ENCODE data around the gene DGKB.

DGKB gene

DNA sequence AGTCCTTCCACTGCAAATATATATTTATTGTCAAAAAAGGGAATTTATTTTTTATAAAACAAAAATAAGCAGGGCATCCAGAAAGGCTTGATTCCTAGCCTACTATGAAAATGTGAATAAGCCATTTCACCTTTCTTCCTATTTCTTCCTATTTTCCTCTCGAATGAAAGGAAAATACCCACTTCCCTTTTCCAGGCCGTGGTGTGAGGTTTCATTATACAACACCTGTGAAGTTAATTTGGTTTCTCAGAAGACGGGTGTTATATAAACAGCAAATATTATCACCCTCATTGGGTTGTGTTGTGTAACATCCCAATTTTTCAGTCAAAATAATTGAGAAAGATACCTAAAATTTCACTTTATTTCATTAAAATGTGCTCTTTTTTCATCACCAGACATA, 214.3 kb downstream of the DGKB start:
- DNase-seq (ENCODE audit: low read depth in 2 of 2), result no peak

DNA sequence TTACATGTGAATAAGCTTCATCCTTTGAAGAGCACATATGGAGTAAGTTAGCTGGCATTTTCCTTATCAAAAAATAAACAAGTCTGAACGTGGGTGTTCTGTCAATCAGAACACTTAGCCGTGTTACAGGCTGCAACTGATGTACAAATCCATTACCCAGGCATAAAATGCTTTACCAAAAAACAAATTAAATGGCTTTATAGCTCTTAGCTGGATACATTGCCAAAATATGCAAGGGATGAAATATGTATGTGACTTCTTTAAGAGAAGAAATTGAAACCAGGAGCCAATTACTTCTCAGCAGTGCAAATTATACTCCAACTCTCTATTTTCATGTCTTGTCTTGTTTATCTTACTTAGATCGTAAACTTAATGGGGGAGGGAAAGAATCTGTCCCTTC, 214.8 kb downstream of the DGKB start:
- DNase-seq (ENCODE audit: low read depth in 2 of 2), result no peak

DNA sequence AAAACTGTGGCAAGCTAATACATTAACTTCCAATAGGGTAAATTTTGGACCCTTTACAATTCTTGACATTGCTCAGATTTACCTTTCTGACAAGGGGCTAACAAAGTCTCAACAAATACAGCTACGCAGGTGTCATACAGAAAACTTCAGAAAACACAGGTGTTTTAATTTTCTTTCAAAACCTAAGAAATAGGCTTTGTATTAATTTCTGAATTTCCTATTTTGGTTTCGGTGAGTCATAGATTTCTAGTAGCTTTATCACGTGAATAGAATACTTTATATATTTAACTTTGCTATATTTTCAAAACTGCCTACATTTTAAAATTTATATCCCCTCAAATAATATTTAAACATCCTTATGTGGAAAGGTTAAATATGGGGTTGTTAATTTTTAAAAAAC, 215.3 kb downstream of the DGKB start:
- no peak for DNase-seq (ENCODE audit: low read depth in 2 of 2)

DNA sequence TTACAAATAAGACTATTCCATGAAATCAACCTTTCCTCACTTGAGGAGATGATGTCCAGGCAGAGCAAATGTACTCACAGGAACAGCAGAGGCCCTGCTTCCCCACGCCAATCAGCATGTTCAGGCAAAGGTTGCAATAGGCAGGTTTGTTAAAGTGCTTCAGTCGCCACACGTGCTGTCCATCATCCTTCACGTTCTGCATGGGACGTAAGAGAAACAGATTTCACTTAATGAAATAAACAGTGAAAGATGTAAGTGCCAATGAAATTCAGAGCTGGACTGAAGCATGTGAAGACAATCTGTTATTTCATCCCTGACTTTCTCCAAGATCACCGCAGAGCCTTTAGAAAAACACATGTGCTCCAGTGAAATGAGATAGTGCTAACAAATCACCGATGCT, 217.4 kb downstream of the DGKB start:
- no peak for DNase-seq (ENCODE audit: low read depth in 2 of 2)

DNA sequence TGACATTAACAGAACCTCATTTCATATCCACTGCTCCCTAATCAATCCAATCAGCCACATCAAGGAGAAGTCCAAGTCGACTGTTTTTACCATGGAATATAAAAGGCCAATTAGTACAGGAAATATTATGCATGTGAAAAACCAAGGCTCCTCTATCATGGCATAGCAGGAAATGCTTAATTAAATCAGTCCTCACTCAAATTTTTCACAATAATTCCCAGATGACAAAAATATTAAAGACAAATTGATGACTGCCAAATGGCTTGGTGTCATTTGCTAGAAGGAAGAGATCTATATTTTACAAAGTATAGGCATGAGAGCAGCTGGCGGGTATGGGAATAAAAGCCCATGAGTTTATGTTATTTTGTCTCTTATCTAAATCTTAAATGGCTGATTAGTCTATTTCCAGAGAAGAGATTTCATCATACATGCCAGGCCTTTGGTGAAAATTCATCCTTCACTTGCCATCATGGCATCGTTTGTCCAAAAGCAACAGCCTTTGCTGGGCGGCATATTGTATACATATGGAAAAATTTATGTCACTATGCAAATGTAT, 219.6 kb downstream of the DGKB start:
- no peak for DNase-seq (ENCODE audit: low read depth in 2 of 2)

DNA sequence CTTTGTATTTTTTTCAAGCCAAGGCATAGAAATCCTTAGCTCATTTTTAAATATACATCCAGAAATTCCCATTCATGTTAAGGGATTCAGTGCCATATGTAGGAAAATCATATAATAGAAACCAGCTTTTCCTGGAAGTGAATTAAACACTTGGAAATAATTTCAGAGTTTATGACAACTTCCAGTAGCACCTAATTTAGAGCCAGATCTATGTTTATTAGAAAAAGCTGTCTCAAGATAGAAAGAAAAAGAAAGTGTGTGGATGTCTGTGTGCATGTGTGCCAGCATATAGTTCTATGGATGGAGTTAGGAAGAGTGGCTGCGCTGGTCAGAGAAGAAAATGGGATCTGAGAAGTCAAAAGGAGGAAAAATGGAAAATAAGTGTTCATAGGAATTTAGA, 225.7 kb downstream of the DGKB start:
- no peak for DNase-seq (ENCODE audit: low read depth in 2 of 2)

DNA sequence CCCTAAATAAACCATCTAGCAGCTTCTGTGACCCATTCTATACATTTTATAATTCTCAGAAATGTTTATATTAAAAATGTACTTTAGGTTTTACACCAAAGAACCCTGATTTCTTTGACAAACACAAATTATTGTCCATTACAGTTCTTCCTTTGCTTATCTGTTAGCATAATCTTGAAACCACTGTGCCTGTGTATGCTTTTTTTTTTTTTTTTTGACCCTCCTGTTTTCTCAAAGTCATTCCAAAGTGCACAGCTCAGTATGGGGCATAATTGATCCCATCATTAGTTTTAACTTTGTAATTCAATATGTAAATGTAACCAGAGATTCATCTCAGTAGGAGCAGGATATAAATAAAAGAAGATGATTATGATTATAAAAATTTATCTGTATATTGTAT, 229.3 kb downstream of the DGKB start:
- no peak for DNase-seq (ENCODE audit: low read depth in 2 of 2)

DNA sequence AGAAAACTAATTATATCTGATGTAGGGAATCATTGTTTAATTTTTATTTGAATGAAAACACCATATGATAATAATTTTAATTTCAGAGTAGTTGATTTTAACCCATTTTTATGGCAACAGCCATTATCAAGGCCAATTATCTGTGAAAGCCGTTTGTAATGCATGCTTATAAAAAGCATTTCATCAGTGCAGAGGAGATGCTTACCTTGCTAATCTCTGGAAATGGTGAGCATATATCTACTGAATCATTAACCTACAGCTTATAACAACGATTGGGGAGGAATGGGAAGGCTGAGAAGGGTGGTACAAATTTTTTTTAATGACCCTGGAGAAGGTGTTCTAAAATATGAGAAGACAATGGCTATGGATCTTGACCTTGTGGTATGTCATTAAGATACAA, 235.6 kb downstream of the DGKB start:
- DNase-seq (ENCODE audit: low read depth in 2 of 2), result no peak

DNA sequence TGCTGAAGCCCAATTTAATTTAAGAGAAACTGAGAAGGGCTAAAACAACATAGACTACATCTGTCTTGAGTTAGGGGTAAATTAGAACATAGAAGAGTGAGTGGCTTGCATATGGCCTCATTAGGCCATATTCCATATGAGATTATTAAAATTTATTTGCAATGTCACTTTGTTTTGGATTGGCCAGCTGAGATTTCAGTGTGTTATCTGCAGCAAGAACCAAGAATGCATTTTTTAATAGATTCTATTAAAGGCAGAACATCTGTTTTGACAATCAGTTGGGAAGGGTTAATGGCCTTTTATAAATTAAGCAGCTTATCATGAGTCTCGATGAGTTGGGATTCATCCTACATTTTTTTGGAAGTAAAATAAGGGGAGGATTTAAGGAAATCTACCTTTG, 236.2 kb downstream of the DGKB start:
- no peak for DNase-seq (ENCODE audit: low read depth in 2 of 2)

DNA sequence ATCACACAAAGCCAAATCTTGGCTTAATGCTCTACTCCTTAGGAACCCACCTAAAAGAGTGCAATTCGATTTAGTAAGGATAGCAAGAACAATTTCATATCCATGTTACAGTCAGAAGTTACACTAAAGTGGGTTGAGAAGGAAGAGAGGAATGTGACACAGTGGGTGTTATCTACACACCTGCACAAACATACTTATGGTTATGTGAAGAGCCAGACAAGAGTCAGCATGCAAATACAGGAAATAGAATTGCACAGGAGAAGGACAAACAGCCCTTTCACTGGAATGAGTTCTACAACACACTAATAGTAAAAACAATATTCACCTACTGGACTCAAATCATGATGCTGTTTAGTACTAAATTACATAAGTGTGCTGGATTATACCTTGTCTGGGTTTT, 262.8 kb downstream of the DGKB start:
- DNase-seq (ENCODE audit: low read depth in 2 of 2), result no peak

DNA sequence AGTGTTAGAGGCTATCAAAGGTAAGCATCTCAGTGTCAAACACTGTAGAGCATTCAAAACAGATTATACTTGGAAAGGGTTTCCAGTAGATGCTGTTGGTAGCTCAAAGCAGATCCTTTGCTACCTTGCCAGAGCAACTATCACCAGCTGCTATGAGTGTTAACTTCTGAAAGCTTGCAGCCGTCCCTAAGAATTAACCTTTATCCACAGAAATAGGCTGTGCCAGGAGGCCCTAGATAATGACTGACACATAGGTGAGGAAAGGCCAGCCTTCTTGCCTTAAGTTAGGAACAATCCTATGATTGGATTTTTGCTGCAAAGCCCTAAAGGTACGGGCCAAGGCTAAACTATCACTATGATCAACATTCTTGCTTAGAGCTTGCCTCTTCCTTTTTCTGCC, 263.2 kb downstream of the DGKB start:
- no peak for DNase-seq (ENCODE audit: low read depth in 2 of 2)

DNA sequence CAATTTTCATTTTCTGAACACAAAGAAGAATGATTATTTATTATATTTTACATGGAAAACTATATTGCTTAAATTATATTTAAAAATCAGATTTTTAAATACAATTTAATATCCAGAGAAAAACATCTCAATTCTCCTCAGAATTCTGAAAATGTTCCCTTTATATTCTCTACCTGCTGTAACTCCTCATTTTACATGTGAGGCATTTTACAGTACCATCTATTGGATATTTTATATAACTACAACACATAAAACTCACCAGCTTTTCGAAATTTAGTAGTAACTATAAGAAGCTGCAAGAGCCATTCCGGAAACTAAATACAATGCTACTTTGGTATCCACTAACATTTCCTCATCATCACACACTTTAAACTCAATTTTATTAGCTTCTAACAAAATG, 264.6 kb downstream of the DGKB start:
- DNase-seq (ENCODE audit: low read depth in 2 of 2), result no peak

DNA sequence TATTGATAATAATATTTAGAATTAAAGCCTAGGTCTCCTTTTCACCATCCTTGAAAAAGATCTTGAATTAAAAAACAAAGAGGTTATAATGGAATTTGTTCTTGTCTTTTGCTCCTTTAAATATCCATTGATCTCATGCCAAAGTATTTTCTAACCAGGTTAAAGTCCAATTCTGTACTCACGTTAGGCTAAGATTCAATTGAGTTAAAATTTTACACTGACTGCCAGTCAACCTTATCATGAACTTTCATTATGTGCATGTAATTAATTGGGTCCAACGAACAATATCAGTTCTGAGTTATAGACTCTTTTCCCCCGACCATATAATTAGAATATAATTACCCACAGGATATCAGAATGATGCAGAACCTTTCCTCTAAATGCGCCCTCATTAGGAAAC, 266.6 kb downstream of the DGKB start:
- DNase-seq (ENCODE audit: low read depth in 2 of 2), result no peak

DNA sequence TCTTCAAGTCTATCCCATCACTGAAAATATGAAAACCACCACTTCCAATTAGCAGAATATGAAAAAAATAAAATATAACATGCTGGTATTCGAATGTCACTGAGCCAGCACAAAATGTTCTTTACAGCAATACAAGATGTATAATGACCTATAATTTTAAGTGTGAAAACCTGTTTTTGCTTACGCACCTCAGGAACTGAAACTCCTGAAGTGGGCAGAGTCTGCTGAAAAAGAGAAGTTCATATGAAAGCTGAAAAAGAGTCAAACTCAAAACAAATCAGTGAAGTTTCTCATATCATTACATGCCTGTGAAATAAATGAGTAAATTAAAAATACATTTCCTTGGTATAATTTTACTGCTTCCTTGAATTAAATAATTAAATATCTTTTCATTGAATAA, 272.5 kb downstream of the DGKB start:
- DNase-seq (ENCODE audit: low read depth in 2 of 2), result no peak

DNA sequence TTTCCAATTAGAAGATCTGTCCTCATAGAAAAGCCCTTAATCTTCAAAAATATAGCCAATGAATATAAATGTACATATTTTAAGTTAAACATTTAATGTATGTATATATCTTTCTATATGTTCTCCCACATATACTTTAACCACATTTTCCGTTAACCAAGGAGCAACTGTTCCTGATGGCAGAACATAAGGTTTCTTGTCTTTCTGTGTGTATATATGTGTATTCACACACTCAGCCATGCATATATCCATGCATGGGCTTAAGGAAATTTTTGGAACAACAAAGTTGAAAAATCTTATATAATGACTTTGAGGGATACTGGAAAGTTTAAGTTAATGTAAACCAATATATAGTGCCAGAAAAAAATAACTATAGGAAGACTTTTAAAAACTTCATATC, 274.0 kb downstream of the DGKB start:
- DNase-seq (ENCODE audit: low read depth in 2 of 2), result no peak

DNA sequence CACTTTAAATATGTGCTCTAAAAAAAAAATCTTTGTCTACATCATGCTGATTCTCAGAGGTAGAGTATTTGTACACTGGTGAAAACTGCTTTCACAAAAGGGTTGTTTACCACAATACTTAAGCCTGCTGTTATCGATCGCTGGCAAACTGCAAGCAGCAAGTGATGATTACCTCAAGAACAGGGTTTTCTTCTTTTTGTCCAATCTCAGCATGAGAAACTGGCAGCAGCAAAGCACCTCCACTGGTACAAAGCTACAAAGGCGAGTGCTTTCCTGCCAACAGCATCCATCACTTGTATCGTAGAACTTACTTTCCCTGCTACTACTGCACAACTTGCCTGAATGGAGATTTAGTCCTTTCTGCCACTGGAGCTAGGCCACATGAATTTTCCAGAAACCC, 276.5 kb downstream of the DGKB start:
- DNase-seq (ENCODE audit: low read depth in 2 of 2), result no peak

DNA sequence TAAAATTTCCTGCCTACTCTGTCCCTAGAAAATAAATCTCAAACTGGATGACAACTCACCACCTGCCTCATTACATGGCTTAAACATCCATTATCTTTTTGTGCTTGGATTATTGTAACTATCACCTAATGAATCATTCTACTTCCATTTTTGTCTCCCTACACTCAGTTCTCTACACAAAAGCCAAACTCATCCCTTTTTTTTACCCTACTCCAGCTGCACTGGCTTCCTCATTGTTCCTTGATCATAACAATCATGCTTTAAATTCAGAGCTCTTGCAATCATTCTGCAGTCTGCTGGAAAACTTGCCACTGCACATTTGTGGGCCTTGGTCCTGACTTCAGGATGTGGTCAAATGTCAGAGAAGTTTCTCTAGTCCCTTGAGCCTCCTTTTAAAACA, 280.0 kb downstream of the DGKB start:
- DNase-seq (ENCODE audit: low read depth in 2 of 2), result no peak

DNA sequence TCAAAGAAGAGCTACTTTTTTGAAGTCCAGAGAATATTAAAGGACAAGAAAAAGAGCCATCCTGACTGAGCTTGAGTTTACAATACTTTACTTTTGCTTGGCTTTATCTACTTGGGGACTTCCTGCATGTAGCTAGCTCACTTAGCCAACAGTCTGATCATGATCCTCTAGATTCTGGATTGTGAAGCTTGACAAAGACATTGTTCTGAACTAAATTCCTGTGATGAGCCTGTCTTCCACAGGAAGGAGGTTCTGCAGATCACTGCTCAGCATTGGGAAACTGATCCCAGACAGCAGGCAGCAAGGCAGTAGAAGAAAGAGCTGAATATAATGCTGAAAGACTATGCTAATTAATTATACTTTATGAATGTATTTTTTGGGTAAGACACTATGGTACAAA, 296.4 kb downstream of the DGKB start:
- DNase-seq (ENCODE audit: low read depth in 2 of 2), result no peak

DNA sequence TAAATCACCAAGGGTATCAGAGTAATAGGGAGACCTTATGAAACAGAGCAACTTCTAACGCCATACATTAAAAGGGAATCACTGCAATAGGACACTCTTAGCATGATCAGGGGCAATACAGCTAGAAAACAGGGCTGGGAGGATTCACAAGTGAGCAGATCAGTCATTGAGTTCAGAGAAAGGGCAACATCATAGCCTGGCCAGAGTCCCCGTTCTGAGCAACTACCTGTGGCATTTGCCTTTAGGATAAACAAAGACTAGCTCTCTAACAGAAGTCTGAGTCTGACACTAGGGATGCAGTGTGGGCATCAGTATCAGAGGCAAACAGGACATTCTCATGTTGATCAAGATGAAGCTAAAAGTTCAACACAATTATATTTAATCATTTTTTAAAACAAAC, 297.9 kb downstream of the DGKB start:
- no peak for DNase-seq (ENCODE audit: low read depth in 2 of 2)

DNA sequence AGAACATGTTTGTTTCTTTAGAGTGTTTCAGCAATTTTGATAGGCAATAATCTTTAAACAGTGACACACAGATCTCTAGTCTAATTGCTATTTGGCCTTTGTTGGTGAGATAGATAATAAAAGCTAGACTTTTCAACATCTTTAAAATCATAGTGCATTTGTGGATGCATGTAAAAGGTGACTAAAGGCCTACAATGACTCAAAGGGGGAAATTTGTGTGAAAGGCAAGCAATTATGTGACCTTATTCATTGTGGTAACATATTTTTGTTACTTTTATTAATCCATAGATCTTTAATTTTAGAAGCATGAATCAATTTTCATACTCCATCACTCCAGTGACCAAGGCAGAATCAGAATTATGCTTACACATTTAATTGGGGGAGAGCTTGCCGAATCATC, 299.7 kb downstream of the DGKB start:
- DNase-seq (ENCODE audit: low read depth in 2 of 2), result no peak

DNA sequence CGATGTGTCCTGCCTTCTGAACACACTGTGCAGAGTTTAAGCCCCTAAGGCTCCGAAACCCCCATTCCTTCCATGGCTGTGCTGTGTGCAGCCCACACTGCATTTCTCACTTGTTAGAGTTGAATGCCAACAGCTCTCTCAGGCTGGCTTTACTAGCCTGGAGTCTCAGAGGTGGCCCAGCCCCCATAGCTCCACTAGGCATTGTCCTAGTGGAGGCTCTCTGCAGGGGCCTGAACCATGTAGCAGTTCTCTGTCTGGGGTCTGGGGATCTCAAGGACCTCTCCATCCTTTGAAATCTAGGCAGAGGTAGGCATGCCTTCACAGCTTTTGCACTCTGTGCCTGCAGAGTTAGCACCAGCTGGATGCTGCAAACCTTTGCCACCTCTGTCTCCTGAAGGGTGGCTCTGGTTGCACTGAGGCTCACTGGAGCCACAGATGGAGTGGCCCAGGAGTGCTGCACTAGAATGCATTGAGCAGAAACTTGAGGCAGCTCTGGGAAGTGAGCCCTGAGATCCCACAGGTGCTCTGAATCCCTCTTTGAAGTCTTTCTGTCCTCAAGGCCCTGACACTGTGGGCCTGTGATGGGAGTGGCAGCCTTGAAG, 301.7 kb downstream of the DGKB start:
- no peak for DNase-seq (ENCODE audit: low read depth in 2 of 2)

DNA sequence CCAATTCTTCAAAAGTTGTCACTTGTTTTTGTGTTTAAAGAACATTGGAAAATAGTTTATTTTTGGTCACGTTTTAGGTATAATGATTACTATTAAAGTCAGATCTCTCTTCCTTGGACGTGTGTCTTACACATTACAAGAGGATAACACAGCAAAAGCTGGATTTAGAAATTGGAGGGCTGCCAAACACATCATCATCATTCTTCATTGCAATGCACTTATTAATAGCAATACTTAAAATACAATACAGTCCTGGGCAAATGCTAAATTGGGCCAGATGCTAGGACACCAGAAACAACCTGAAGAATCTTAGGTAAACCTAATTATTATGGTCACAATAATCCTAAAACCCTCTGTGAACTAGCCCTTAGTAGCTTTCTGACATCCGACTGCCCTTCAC, 303.6 kb downstream of the DGKB start:
- DNase-seq (ENCODE audit: low read depth in 2 of 2), result no peak

DNA sequence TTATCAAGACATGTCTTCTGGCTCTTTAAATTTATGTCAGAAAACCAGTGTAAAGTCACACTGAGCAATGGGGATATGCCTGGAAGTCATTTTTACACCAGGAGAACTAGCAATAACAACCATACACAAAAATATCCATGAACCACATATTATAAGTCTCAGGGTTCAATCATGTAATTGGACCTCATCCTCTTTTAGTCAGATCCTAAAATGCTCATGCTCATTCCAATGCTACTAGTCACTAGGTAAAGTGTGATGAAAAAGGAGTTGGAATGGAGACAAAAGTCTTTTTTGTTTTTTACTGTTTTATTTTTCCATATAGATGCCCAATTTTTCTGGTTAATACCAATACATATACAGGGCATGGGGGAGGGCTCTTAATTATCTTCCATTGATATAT, 306.1 kb downstream of the DGKB start:
- DNase-seq (ENCODE audit: low read depth in 2 of 2), result no peak

DNA sequence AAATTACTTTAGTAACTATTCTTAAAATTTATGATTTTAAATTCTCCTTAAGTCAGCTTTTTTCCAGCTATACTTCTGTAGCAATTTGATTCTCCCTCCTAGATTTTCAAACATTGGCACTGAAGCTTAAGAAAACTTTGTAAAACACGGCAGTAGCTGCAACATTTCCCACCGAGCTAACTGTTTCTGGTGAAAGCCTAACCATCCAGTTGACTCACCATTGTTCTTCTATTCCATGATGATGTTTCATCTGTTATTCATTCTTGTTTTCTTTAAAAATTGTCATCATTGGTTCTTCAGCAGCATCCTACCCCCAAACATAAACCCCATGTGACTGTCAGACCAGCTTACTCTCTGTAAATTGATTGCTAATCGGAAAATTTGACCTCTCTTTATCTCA, 312.3 kb downstream of the DGKB start:
- DNase-seq (ENCODE audit: low read depth in 2 of 2), result no peak

DNA sequence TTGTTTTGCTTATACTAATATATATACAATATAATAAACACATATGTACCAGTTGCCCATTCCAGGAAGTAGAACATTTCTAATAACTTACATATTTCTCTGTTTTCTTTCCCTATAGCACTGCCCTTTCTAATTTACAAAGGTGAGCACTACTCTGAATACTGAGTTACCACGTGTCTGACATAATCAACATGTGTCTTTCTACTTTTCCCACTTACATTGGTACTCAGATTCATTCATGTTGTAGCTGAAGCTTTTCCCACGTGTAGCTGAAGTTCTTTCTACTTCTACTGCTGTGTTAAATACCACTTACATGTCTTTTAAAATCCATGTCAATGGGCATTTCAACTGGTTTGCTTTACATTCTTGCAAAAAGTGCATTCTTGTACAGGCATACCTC, 317.3 kb downstream of the DGKB start:
- no peak for DNase-seq (ENCODE audit: low read depth in 2 of 2)
